Measurements from ENCODE around the gene ALDH1A1. TPM values are rescaled to one million over a fixed set of nuclear protein-coding genes. Genes with fewer than 3 reads are reported as not detected.
"Not testable (repeated sequence)": the region's sequence is repeated elsewhere in the genome, so short reads cannot be mapped to it uniquely, and the experiment has no call there.

Gene ALDH1A1
- polyA plus RNA-seq, 1 experiment: 7.0 TPM

DNA sequence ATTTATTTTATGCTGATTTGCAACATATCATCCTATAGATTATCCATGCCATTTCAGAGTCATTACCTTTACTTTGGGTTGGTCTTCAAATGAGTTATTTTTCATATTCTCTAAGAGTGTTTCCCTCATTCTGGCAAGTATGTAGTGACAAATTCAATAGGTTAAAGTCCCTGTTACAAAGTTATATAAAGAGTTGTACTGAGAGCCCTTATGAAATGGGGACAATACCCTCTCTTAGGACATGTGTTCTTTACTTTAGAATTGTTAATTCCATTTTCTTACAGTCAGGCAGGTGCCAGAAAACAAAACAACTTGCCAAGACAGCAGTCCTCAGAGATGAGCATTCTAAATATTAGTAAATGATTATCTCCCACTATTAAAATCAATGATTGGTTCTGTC is 6.0 kb downstream of the ALDH1A1 start:
- ChIA-PET POLR2A (no interaction called here), CTCF (no interaction called here)
- H3K27ac ChIP-seq (ENCODE audit: low read depth, low read length): no peak overlapping the region
- DNase-seq (ENCODE audit: low read depth, low spot score): no peak
- H3K9me3 ChIP-seq (ENCODE audit: control insufficient read depth, insufficient read depth, low read length): no peaks in the 10 kb centered on the region
- TF ChIP-seq, protein P1, sequence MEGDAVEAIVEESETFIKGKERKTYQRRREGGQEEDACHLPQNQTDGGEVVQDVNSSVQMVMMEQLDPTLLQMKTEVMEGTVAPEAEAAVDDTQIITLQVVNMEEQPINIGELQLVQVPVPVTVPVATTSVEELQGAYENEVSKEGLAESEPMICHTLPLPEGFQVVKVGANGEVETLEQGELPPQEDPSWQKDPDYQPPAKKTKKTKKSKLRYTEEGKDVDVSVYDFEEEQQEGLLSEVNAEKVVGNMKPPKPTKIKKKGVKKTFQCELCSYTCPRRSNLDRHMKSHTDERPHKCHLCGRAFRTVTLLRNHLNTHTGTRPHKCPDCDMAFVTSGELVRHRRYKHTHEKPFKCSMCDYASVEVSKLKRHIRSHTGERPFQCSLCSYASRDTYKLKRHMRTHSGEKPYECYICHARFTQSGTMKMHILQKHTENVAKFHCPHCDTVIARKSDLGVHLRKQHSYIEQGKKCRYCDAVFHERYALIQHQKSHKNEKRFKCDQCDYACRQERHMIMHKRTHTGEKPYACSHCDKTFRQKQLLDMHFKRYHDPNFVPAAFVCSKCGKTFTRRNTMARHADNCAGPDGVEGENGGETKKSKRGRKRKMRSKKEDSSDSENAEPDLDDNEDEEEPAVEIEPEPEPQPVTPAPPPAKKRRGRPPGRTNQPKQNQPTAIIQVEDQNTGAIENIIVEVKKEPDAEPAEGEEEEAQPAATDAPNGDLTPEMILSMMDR (IDR thresholded peaks at IDR 0.05; ENCODE audit: low read depth, low read length): no peak
- no peak overlapping the region for H3K4me3 ChIP-seq (ENCODE audit: low read depth, low read length)
- H3K27me3 ChIP-seq (ENCODE audit: control insufficient read depth, insufficient read depth, low read length): no peaks in the 10 kb centered on the region

DNA sequence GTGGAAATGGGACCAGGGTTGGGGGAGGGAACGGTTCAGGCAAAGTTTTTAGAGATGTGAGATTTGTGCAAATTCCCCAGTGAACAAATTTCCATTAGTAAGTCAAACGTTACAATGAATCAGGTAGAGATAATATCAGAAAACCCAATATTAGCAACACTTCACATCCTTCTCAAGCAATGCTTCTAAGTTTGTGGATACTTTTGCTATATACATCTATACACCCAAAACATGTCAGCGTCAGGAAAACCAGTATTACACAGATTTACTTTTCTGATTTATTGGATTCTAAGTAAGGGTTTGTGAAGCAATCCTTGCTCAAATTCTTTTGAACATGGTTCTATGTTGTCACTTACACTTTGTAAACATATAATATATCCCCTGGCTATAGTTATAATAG is 6.5 kb downstream of the ALDH1A1 start:
- POLR2A ChIA-PET: no interaction called here
- no peak for DNase-seq (ENCODE audit: low read depth, low spot score)
- Histone ChIP-seq H3K9me3 (ENCODE audit: control insufficient read depth, insufficient read depth, low read length) (no peaks in the 10 kb centered on the region), H3K27me3 (ENCODE audit: control insufficient read depth, insufficient read depth, low read length) (no peaks in the 10 kb centered on the region), H3K4me3 (ENCODE audit: low read depth, low read length) (no peak overlapping the region), H3K27ac (ENCODE audit: low read depth, low read length) (no peak overlapping the region)
- CTCF ChIA-PET: no interaction called here
- TF ChIP-seq, protein P1 (IDR thresholded peaks at IDR 0.05; ENCODE audit: low read depth, low read length): no peak

DNA sequence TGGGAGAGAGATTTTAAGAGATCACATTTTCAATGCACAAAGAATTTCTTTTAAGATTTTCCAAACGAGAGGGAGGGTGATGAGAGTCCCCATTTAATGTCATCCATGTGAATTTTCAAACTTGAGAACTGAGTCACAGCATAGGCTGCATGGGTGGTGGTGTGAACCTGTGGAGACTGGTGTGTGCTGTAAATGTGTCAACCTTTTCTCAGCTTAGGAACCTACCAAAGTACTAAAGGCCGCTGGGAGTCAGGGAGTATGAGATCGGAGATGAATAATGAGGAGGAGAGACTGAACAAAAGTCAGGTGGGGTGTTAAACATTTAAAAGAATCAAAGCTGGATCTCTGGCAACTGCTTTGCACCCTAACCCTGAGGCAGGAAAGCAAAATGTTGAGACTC is 7.5 kb downstream of the ALDH1A1 start:
- POLR2A ChIA-PET: no interaction called here
- Histone ChIP-seq H3K4me3 (ENCODE audit: low read depth, low read length) (no peak overlapping the region), H3K9me3 (ENCODE audit: control insufficient read depth, insufficient read depth, low read length) (no peaks in the 10 kb centered on the region), H3K27ac (ENCODE audit: low read depth, low read length) (no peak overlapping the region), H3K27me3 (ENCODE audit: control insufficient read depth, insufficient read depth, low read length) (no peaks in the 10 kb centered on the region)
- TF ChIP-seq, protein P1 (IDR thresholded peaks at IDR 0.05; ENCODE audit: low read depth, low read length): no peak
- no peak for DNase-seq (ENCODE audit: low read depth, low spot score)
- CTCF ChIA-PET: no interaction called here

DNA sequence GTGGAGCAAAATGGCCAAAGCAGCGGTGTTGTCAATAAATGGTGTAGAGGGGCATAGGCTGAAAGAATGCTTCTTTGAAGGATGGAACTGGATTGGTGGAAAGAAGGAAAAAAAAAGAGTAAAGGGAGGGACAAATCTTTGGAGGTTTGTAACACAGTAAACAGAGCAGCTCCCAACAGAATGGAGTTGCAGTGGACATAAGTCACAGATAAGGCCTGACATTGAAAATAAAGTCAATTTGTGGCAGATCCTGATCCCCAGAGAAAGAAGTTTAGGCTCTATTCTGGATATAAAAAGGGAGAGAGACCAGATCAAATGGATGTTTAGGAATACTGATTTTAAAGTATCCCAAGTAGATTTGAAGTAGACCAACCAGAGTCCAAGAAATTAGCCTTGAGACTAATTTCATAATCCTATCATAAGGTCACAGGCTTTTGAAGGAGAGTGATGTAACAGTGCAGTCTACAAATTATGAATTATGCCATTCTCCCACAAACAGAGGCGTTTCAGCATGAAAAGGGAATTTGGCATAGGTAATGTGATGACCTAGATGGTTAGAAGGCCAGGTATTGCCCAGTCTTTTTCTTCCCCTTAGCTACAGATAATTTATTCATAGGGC is 8.9 kb downstream of the ALDH1A1 start:
- Histone ChIP-seq H3K4me3 (ENCODE audit: low read depth, low read length) (no peak overlapping the region), H3K9me3 (ENCODE audit: control insufficient read depth, insufficient read depth, low read length) (no peaks in the 10 kb centered on the region), H3K27ac (ENCODE audit: low read depth, low read length) (no peak overlapping the region), H3K27me3 (ENCODE audit: control insufficient read depth, insufficient read depth, low read length) (no peaks in the 10 kb centered on the region)
- CTCF ChIA-PET: no interaction called here
- POLR2A ChIA-PET: no interaction called here
- no peak for DNase-seq (ENCODE audit: low read depth, low spot score)
- TF ChIP-seq, protein P1 (IDR thresholded peaks at IDR 0.05; ENCODE audit: low read depth, low read length): no peak

DNA sequence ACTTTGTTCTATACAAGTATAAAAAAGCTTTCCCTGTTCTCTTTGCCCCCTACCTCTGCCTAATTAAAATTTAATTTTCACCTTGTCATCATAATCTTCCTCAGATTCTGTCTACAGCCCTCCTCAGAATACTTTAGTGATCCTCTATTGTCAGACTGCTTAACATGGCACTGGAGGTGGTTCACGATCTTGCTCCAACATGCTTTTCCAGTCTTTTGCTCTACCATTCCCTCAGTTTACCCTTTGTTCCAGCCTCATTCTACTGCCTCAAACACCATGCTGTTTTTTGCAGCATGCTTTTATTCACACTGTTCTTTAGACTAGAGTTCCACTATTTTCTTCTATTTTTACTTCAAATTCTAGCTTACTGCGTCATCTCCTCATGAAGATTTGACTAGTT is 10.4 kb downstream of the ALDH1A1 start:
- TF ChIP-seq, protein P1 (IDR thresholded peaks at IDR 0.05; ENCODE audit: low read depth, low read length): no peak
- Histone ChIP-seq H3K27me3 (ENCODE audit: control insufficient read depth, insufficient read depth, low read length) (no peaks in the 10 kb centered on the region), H3K9me3 (ENCODE audit: control insufficient read depth, insufficient read depth, low read length) (no peaks in the 10 kb centered on the region), H3K4me3 (ENCODE audit: low read depth, low read length) (no peak overlapping the region), H3K27ac (ENCODE audit: low read depth, low read length) (no peak overlapping the region)
- POLR2A ChIA-PET: no interaction called here
- CTCF ChIA-PET: interaction anchor here (0.5 kb wide), 1 partner anchor 1151 kb away, joined by 3 read pairs; no protein-coding TSS in a partner anchor
- DNase-seq (ENCODE audit: low read depth, low spot score): no peak

DNA sequence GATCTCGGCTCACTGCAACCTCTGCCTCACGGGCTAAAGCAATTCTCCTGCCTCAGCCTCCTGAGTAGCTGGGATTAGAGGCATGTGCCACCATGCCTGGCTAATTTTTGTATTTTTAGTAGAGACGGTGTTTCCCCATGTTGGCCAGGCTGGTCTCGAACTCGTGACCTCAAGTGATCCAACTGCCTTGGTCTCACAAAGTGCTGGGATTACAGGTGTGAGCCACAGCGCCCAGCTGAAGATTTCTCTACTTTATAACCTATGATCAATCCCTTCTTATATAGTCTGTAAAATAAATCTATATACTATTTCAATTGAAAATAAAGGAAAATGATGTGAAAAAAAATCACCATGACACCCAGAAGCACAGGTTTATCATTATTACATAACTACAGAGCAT is 13.3 kb downstream of the ALDH1A1 start:
- H3K9me3 ChIP-seq (ENCODE audit: control insufficient read depth, insufficient read depth, low read length); DNase-seq (ENCODE audit: low read depth, low spot score); H3K4me3 ChIP-seq (ENCODE audit: low read depth, low read length); POLR2A ChIA-PET; CTCF ChIA-PET; H3K27me3 ChIP-seq (ENCODE audit: control insufficient read depth, insufficient read depth, low read length); H3K27ac ChIP-seq (ENCODE audit: low read depth, low read length): not testable (repeated sequence)

All from AG04450 (cell line).